IMR-90 (cell line): ENCODE results near the gene KLC1. TPM values are rescaled to one million over a fixed set of nuclear protein-coding genes. Genes with fewer than 3 reads are reported as not detected.

ENCODE experiments used
- ATAC-seq: fragments of 200-7000 bp; cut with Tn5 transposase; 2 replicates; pipeline ENCODE4 v1.9.1; 2020; ENCODE audit warnings: low read depth, mild to moderate bottlenecking, moderate library complexity
- BruUV-seq: library from RNA; stranded (reverse); fragments of 400-500 nt; replicated peaks from 2 replicates; lab custom pipeline; 2021; lab: Mats Ljungman, UMichigan
- CTCF ChIA-PET: fragments of 300-600 bp; formaldehyde crosslinking; extraction: SDS; loops from one replicate; lab custom pipeline; 2021; ENCODE audit warnings: antibody characterized with exemption; lab: Yijun Ruan, JAX
- POLR2A ChIA-PET: fragments of 300-600 bp; sonication (Branson Sonifier 250); formaldehyde crosslinking; loops from one replicate; lab custom pipeline; 2022; ENCODE audit warnings: antibody characterized with exemption; ENCODE audit not compliant: unreplicated experiment; lab: Charles Lee
- DNase-seq: peaks from one replicate; pipeline ENCODE4 v3.0.0; 2013
- H2AFZ ChIP-seq: replicated peaks from 2 replicates; pipeline ENCODE3; 2013; ENCODE audit warnings: low read length, mild to moderate bottlenecking; ENCODE audit not compliant: poor library complexity
- H2AK5ac ChIP-seq: 2 replicates; pipeline ENCODE4 v1.6.1; 2013; ENCODE audit warnings: low read depth, low read length, inconsistent platforms
- H2AK9ac ChIP-seq: replicated peaks from 2 replicates; pipeline ENCODE3; 2013; ENCODE audit warnings: mild to moderate bottlenecking, low read depth, low read length, moderate library complexity; ENCODE audit not compliant: poor library complexity
- H2BK120ac ChIP-seq: 2 replicates; pipeline ENCODE4 v1.6.1; 2013; ENCODE audit warnings: low read depth, low read length, inconsistent platforms
- H2BK15ac ChIP-seq: 3 replicates; pipeline ENCODE4 v1.6.1; 2013; ENCODE audit warnings: low read depth, low read length, inconsistent platforms
- H2BK20ac ChIP-seq: 2 replicates; pipeline ENCODE4 v1.6.1; 2013; ENCODE audit warnings: low read depth, mild to moderate bottlenecking, inconsistent platforms, low read length, moderate library complexity
- H2BK5ac ChIP-seq: 2 replicates; pipeline ENCODE4 v1.6.1; 2013; ENCODE audit warnings: mild to moderate bottlenecking, low read depth, low read length, inconsistent platforms; ENCODE audit not compliant: poor library complexity, severe bottlenecking
- H3K14ac ChIP-seq: replicated peaks from 2 replicates; pipeline ENCODE4 v1.6.1; 2013; ENCODE audit warnings: low read depth, low read length, inconsistent platforms
- H3K18ac ChIP-seq: 2 replicates; pipeline ENCODE4 v1.6.1; 2013; ENCODE audit warnings: low read depth, low read length, control low read depth
- H3K23ac ChIP-seq: 2 replicates; pipeline ENCODE4 v1.6.1; 2013; ENCODE audit warnings: low read depth, low read length, inconsistent platforms
- H3K27ac ChIP-seq: 2 replicates; pipeline ENCODE4 v1.5.1; 2013; ENCODE audit warnings: mild to moderate bottlenecking, control low read depth, low read length; ENCODE audit not compliant: insufficient read depth
- H3K27me3 ChIP-seq: 2 replicates; pipeline ENCODE4 v1.6.1; 2013; ENCODE audit warnings: low read length; ENCODE audit not compliant: control insufficient read depth, insufficient read depth
- H3K36me3 ChIP-seq: 2 replicates; pipeline ENCODE4 v1.6.1; 2013; ENCODE audit warnings: low read length, mixed read lengths; ENCODE audit not compliant: control insufficient read depth, insufficient read depth
- H3K4ac ChIP-seq: 2 replicates; pipeline ENCODE4 v1.6.1; 2013; ENCODE audit warnings: low read depth, low read length, inconsistent platforms
- H3K4me1 ChIP-seq: 2 replicates; pipeline ENCODE4 v1.6.1; 2013; ENCODE audit warnings: low read length, mixed read lengths; ENCODE audit not compliant: control insufficient read depth, insufficient read depth
- H3K4me2 ChIP-seq: 2 replicates; pipeline ENCODE4 v1.6.1; 2013; ENCODE audit warnings: low read depth, mild to moderate bottlenecking, control low read depth, low read length, moderate library complexity
- H3K4me3 ChIP-seq: 2 replicates; pipeline ENCODE4 v1.5.1; 2013; ENCODE audit warnings: low read depth, mild to moderate bottlenecking, control low read depth, low read length, moderate library complexity; ENCODE audit not compliant: insufficient read depth
- H3K56ac ChIP-seq: 2 replicates; pipeline ENCODE4 v1.6.1; 2013; ENCODE audit warnings: low read length, inconsistent platforms; ENCODE audit not compliant: insufficient read depth; ENCODE audit errors: extremely low read depth
- H3K79me1 ChIP-seq, 2 experiments: 2 replicates each; pipeline ENCODE4 v1.6.1; 2013; ENCODE audit warnings: low read length in 2 of 2, inconsistent platforms in 1 of 2, low read depth in 1 of 2
- H3K9ac ChIP-seq: 2 replicates; pipeline ENCODE4 v1.6.1; 2013; ENCODE audit warnings: low read depth, low read length, control low read depth
- H3K9me1 ChIP-seq: 2 replicates; pipeline ENCODE4 v1.6.1; 2013; ENCODE audit warnings: low read length, inconsistent platforms; ENCODE audit not compliant: insufficient read depth
- H3K9me3 ChIP-seq: 2 replicates; pipeline ENCODE4 v1.6.1; 2013; ENCODE audit warnings: low read length; ENCODE audit not compliant: control insufficient read depth, insufficient read depth
- H4K20me1 ChIP-seq: 2 replicates; pipeline ENCODE4 v1.6.1; 2013; ENCODE audit warnings: low read length, inconsistent platforms; ENCODE audit not compliant: insufficient read depth
- H4K5ac ChIP-seq: 2 replicates; pipeline ENCODE4 v1.6.1; 2013; ENCODE audit warnings: mild to moderate bottlenecking, low read depth, low read length, control low read depth
- H4K8ac ChIP-seq, 2 experiments: 2 replicates each; pipeline ENCODE4 v1.6.1; 2013; ENCODE audit warnings: low read depth in 2 of 2, low read length in 2 of 2, control low read depth in 1 of 2, inconsistent platforms in 1 of 2
- H4K91ac ChIP-seq: 2 replicates; pipeline ENCODE4 v1.6.1; 2013; ENCODE audit warnings: low read depth, low read length, inconsistent platforms; ENCODE audit not compliant: insufficient read depth
- BHLHE40 ChIP-seq: fragments of 150-350 bp; IDR thresholded peaks from 2 replicates; pipeline ENCODE4 v1.6.1; 2016; ENCODE audit warnings: mild to moderate bottlenecking, low read depth, low read length
- CHD1 ChIP-seq: IDR thresholded peaks from 2 replicates; pipeline ENCODE4 v1.6.1; 2012; ENCODE audit warnings: low read depth, low read length, improper control_type of control experiment
- ELK1 ChIP-seq: fragments of 150-350 bp; IDR thresholded peaks from 2 replicates; pipeline ENCODE4 v1.6.1; 2016; ENCODE audit warnings: low read depth, mild to moderate bottlenecking, low read length, moderate library complexity, borderline replicate concordance
- FOS ChIP-seq: fragments of 150-350 bp; IDR thresholded peaks from 2 replicates; pipeline ENCODE4 v1.6.1; 2016; ENCODE audit warnings: low read depth, low read length
- MAFK ChIP-seq: IDR thresholded peaks from 2 replicates; pipeline ENCODE4 v1.6.1; 2012; ENCODE audit warnings: low read depth, low read length, improper control_type of control experiment
- MAZ ChIP-seq: IDR thresholded peaks from 2 replicates; pipeline ENCODE4 v1.6.1; 2012; ENCODE audit warnings: low read depth, mild to moderate bottlenecking, low read length, improper control_type of control experiment, moderate library complexity, borderline replicate concordance
- MXI1 ChIP-seq: IDR thresholded peaks from 2 replicates; pipeline ENCODE4 v1.6.1; 2012; ENCODE audit warnings: low read depth, mild to moderate bottlenecking, low read length, moderate library complexity, borderline replicate concordance
- POLR2A ChIP-seq: IDR thresholded peaks from 2 replicates; pipeline ENCODE4 v1.6.1; 2012; ENCODE audit warnings: mild to moderate bottlenecking, low read depth, low read length
- RAD21 ChIP-seq: IDR thresholded peaks from 2 replicates; pipeline ENCODE4 v1.6.1; 2012; ENCODE audit warnings: low read length, improper control_type of control experiment
- RCOR1 ChIP-seq: IDR thresholded peaks from 2 replicates; pipeline ENCODE4 v1.6.1; 2012; ENCODE audit warnings: mild to moderate bottlenecking, low read length, improper control_type of control experiment; ENCODE audit not compliant: insufficient replicate concordance
- RFX5 ChIP-seq: IDR thresholded peaks from 2 replicates; pipeline ENCODE4 v1.8.0; 2012; ENCODE audit warnings: low read depth, mild to moderate bottlenecking, low read length, moderate library complexity
- SMC3 ChIP-seq: fragments of 150-350 bp; IDR thresholded peaks from 2 replicates; pipeline ENCODE4 v1.6.1; 2016; ENCODE audit warnings: low read depth, mild to moderate bottlenecking, antibody characterized with exemption, low read length, moderate library complexity
- WGBS, 2 experiments: methylation state at CpG; one replicate each; pipeline versions ENCODE4 v1.1.5 to v1.1.7; 2013; ENCODE audit warnings: missing lambda C conversion rate in 2 of 2; ENCODE audit not compliant: insufficient read length in 1 of 2; ENCODE audit errors: extremely low coverage in 2 of 2; 5-methylcytosine and 5-hydroxymethylcytosine counted together
- dilution Hi-C: fragments of 300-500 bp; cut with HindIII; formaldehyde crosslinking; loops from one replicate; pipeline ENCODE4 v1.14.3; 2018; ENCODE audit warnings: low sequenced_read_pairs; ENCODE audit not compliant: unreplicated experiment
- in situ Hi-C: fragments of 300-500 bp; cut with MboI; formaldehyde crosslinking; loops from 3 replicates; pipeline ENCODE4 v1.14.3; 2019; ENCODE audit warnings: low sequenced_read_pairs, inconsistent platforms, mixed read lengths
- intact Hi-C: fragments of 100-400 bp; cut with micrococcal nuclease; formaldehyde crosslinking; loops from 2 replicates; pipeline ENCODE4 v1.10.0; 2022
- polyA plus RNA-seq, 3 experiments: library from polyadenylated mRNA; depleted of rRNA; stranded (reverse); fragments of >200 nt; gene quantifications; 2 replicates each; pipeline ENCODE4 v1.2.3, GENCODE V29; 2012; ENCODE audit warnings: low replicate concordance in 1 of 3
- total RNA-seq: library from RNA; depleted of rRNA; stranded (reverse); fragments of >200 nt; gene quantifications from 2 replicates; pipeline ENCODE4 v1.2.3, GENCODE V29; 2012
- TF ChIP-seq, protein P1 (sequence below): conservative IDR thresholded peaks from 2 replicates; pipeline ENCODE4 v1.5.1; 2012; ENCODE audit warnings: mild to moderate bottlenecking, low read depth, low read length, improper control_type of control experiment
- TF ChIP-seq, protein P2 (sequence below): fragments of 150-350 bp; IDR thresholded peaks from 2 replicates; pipeline ENCODE4 v1.6.1; 2017; ENCODE audit warnings: mild to moderate bottlenecking, antibody characterized with exemption, low read length, low read depth

Gene KLC1
- total and polyA plus RNA-seq, 2 of the 4 experiments (the other 2 are of a cell fraction): 101 to 157 TPM

DNA sequence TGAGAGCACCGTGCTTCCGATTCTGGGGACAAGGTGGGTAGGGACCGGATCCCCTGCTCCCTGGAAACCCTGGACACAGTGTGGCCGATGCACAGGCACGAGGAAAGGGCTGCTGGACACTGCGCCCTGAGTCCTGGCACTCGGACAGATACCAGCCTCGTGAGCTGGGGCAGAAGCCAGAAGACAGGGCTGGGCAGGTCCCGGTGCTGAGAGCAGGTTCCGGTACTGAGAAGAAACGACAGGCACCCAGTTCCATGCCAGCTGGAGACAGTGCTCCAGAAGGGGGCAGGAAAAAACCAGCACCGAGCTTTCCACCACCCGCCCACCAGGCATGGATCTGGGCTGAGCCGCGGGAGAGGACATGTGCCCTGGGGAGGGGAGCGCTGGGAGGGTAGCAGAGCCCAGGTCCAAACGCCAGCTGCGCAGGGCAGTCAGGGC lies 79.8 kb downstream of the KLC1 start:
- peaks cover 37% of the 10 kb centered on the region for H3K36me3 ChIP-seq
- dilution Hi-C loops: no loop called here

More for the DNA sequence above, 79.8 kb downstream of the KLC1 start:
- Histone ChIP-seq H2BK120ac (no peak overlapping the region), H3K9ac (no peak overlapping the region), H3K79me1 (peaks cover 10 to 66% of the 10 kb centered on the region in 2 experiments; a peak in 3 of 4 replicates), H3K9me1 (peaks cover 4% of the 10 kb centered on the region; the same call in 1 of the 2 replicates), H3K23ac (no peak overlapping the region), H2AK5ac (no peak overlapping the region), H4K20me1 (peaks cover 15% of the 10 kb centered on the region), H3K4me1 (no peaks in the 10 kb centered on the region), H2BK20ac (no peak overlapping the region), H4K91ac (no peak overlapping the region), H3K27me3 (no peaks in the 10 kb centered on the region), H3K18ac (no peak overlapping the region), H2AFZ (no peak overlapping the region), H3K14ac (no peak overlapping the region), H4K8ac (no peak overlapping the region), H2BK5ac (no peak overlapping the region), H2AK9ac (no peak overlapping the region), H3K4me2 (no peak overlapping the region), H3K4me3 (no peak overlapping the region), H4K5ac (no peak overlapping the region), H3K56ac (no peak overlapping the region), H3K9me3 (no peaks in the 10 kb centered on the region), H3K27ac (no peak overlapping the region), H2BK15ac (no peak overlapping the region), H3K4ac (no peak overlapping the region)
- no peak for DNase-seq
- TF ChIP-seq MAFK (no peak), ELK1 (no peak), BHLHE40 (no peak), RAD21 (no peak), CHD1 (no peak), MAZ (no peak), RFX5 (no peak), FOS (no peak), POLR2A (no peak), RCOR1 (no peak), MXI1 (no peak), SMC3 (no peak)
- TF ChIP-seq, protein P1, sequence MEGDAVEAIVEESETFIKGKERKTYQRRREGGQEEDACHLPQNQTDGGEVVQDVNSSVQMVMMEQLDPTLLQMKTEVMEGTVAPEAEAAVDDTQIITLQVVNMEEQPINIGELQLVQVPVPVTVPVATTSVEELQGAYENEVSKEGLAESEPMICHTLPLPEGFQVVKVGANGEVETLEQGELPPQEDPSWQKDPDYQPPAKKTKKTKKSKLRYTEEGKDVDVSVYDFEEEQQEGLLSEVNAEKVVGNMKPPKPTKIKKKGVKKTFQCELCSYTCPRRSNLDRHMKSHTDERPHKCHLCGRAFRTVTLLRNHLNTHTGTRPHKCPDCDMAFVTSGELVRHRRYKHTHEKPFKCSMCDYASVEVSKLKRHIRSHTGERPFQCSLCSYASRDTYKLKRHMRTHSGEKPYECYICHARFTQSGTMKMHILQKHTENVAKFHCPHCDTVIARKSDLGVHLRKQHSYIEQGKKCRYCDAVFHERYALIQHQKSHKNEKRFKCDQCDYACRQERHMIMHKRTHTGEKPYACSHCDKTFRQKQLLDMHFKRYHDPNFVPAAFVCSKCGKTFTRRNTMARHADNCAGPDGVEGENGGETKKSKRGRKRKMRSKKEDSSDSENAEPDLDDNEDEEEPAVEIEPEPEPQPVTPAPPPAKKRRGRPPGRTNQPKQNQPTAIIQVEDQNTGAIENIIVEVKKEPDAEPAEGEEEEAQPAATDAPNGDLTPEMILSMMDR: no peak
- TF ChIP-seq, protein P2, sequence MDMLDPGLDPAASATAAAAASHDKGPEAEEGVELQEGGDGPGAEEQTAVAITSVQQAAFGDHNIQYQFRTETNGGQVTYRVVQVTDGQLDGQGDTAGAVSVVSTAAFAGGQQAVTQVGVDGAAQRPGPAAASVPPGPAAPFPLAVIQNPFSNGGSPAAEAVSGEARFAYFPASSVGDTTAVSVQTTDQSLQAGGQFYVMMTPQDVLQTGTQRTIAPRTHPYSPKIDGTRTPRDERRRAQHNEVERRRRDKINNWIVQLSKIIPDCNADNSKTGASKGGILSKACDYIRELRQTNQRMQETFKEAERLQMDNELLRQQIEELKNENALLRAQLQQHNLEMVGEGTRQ: no peak
- ChIA-PET POLR2A (no interaction called here), CTCF (no interaction called here)
- in situ Hi-C loops: no loop called here
- intact Hi-C loops: no loop called here
- 93% methylated on average over 13 of the region's 18 CpGs; no CpG with 5 or more reads in 1 of the 2 experiments for WGBS, 2 experiments
- ATAC-seq: no peak
- BruUV-seq: no TSS peak
